WERI-Rb-1 (cell line): ENCODE measurements around the gene HIVEP3.

Source experiments
- DNase-seq: peaks from one replicate; pipeline ENCODE4 v3.0.0-alpha.2; 2020
- H3K27ac ChIP-seq: fragments of 250-450 bp; sonication (Bioruptor Pico); 2 replicates; pipeline ENCODE4 v1.5.1; 2020; ENCODE audit warnings: mild to moderate bottlenecking, moderate library complexity
- H3K27me3 ChIP-seq: fragments of 250-450 bp; sonication (Bioruptor Pico); 2 replicates; pipeline ENCODE4 v1.5.1; 2021; ENCODE audit warnings: mild to moderate bottlenecking, low read depth, moderate library complexity; ENCODE audit not compliant: insufficient read depth, severe bottlenecking
- H3K36me3 ChIP-seq: fragments of 250-450 bp; sonication (Bioruptor Pico); 2 replicates; pipeline ENCODE4 v1.5.1; 2020; ENCODE audit warnings: mild to moderate bottlenecking, moderate library complexity
- H3K4me3 ChIP-seq: 2 replicates; pipeline ENCODE4 v1.5.1; 2011; ENCODE audit warnings: low read depth, mild to moderate bottlenecking, control low read depth, low read length
- H3K9me3 ChIP-seq: fragments of 250-450 bp; sonication (Bioruptor Pico); 2 replicates; pipeline ENCODE4 v1.5.1; 2021; ENCODE audit warnings: mild to moderate bottlenecking, moderate library complexity; ENCODE audit not compliant: severe bottlenecking
- CTCF ChIP-seq: IDR thresholded peaks from 2 replicates; pipeline ENCODE4 v1.5.1; 2011; ENCODE audit warnings: low read depth, mild to moderate bottlenecking, control low read depth, inconsistent platforms, low read length

Gene HIVEP3

GRCh38 chr1:41738006-41738405 is 180.7 kb downstream of the HIVEP3 start:
- Histone ChIP-seq H3K9me3 (peaks cover 2% of the 10 kb centered on the region), H3K27me3 (no peaks in the 10 kb centered on the region), H3K27ac (no peak overlapping the region), H3K36me3 (no peaks in the 10 kb centered on the region), H3K4me3 (no peak overlapping the region)
- no peak for TF ChIP-seq CTCF
- no peak for DNase-seq

GRCh38 chr1:41735631-41736260 is 183.0 kb downstream of the HIVEP3 start:
- DNase-seq = no peak
- H3K27me3 ChIP-seq = no peaks in the 10 kb centered on the region
- no peak for TF ChIP-seq CTCF
- peaks cover 2% of the 10 kb centered on the region for H3K9me3 ChIP-seq
- H3K27ac ChIP-seq = no peak overlapping the region
- no peaks in the 10 kb centered on the region for H3K36me3 ChIP-seq
- H3K4me3 ChIP-seq = no peak overlapping the region

GRCh38 chr1:41735139-41735538 is 183.6 kb downstream of the HIVEP3 start:
- Histone ChIP-seq H3K36me3 (no peaks in the 10 kb centered on the region), H3K4me3 (no peak overlapping the region), H3K27me3 (no peaks in the 10 kb centered on the region), H3K9me3 (peaks cover 2% of the 10 kb centered on the region), H3K27ac (no peak overlapping the region)
- no peak for DNase-seq
- no peak for TF ChIP-seq CTCF

- Histone ChIP-seq H3K36me3 (no peaks in the 10 kb centered on the region), H3K9me3 (peaks cover 2% of the 10 kb centered on the region), H3K27me3 (no peaks in the 10 kb centered on the region), H3K27ac (no peak overlapping the region), H3K4me3 (no peak overlapping the region)
- no peak for TF ChIP-seq CTCF
- no peak for DNase-seq
Measured at GRCh38 chr1:41734201-41734970, 184.3 kb downstream of the HIVEP3 start.

- Histone ChIP-seq H3K36me3 (no peaks in the 10 kb centered on the region), H3K9me3 (peaks cover 2% of the 10 kb centered on the region), H3K27ac (no peak overlapping the region), H3K4me3 (no peak overlapping the region), H3K27me3 (no peaks in the 10 kb centered on the region)
- TF ChIP-seq CTCF = no peak
- no peak for DNase-seq
Measured at GRCh38 chr1:41733725-41734124, 185.0 kb downstream of the HIVEP3 start.
